ENCODE data around the gene PRKCG.

Gene PRKCG

GRCh38 chr19:53898166-53898565 lies 16.2 kb downstream of the PRKCG start:
- no peak for DNase-seq (ENCODE audit: low read depth, low spot score)

- DNase-seq (ENCODE audit: low read depth, low spot score), result peak; percentile 98
Measured at GRCh38 chr19:53898636-53899341, 16.8 kb downstream of the PRKCG start.

GRCh38 chr19:53900191-53900860 lies 18.3 kb downstream of the PRKCG start:
- DNase-seq (ENCODE audit: low read depth, low spot score), result no peak

- peak; percentile 69 for DNase-seq (ENCODE audit: low read depth, low spot score)
Measured at GRCh38 chr19:53903055-53903680, 21.2 kb downstream of the PRKCG start.

GRCh38 chr19:53904909-53905308 lies 22.9 kb downstream of the PRKCG start:
- no peak for DNase-seq (ENCODE audit: low read depth, low spot score)

GRCh38 chr19:53905787-53906186 lies 23.8 kb downstream of the PRKCG start:
- no peak for DNase-seq (ENCODE audit: low read depth, low spot score)

- peak; percentile 48 for DNase-seq (ENCODE audit: low read depth, low spot score)
Measured at GRCh38 chr19:53906211-53907192, 24.5 kb downstream of the PRKCG start.

GRCh38 chr19:53907193-53907581 lies 25.2 kb downstream of the PRKCG start:
- peak; percentile 28 for DNase-seq (ENCODE audit: low read depth, low spot score)

- no peak for DNase-seq (ENCODE audit: low read depth, low spot score)
Measured at GRCh38 chr19:53907690-53908089, 25.7 kb downstream of the PRKCG start.

GRCh38 chr19:53908106-53908934 lies 26.3 kb downstream of the PRKCG start:
- DNase-seq (ENCODE audit: low read depth, low spot score), result peak; percentile 83

- DNase-seq (ENCODE audit: low read depth, low spot score), result no peak
Measured at GRCh38 chr19:53908935-53909415, 27.0 kb downstream of the PRKCG start, which contains the start of gene CACNG7. Gene CACNG7, plus strand, starts transcription at chr19:53909278. Its CDS starts 3,554 bp downstream, at chr19:53912832.

- DNase-seq (ENCODE audit: low read depth, low spot score), result no peak
Measured at GRCh38 chr19:53909471-53910169, 27.6 kb downstream of the PRKCG start.

- no peak for DNase-seq (ENCODE audit: low read depth, low spot score)
Measured at GRCh38 chr19:53910170-53910518, 28.1 kb downstream of the PRKCG start.

- peak; percentile 81 for DNase-seq (ENCODE audit: low read depth, low spot score)
Measured at GRCh38 chr19:53912653-53913052, 30.7 kb downstream of the PRKCG start.

GRCh38 chr19:53915000-53915399 lies 33.0 kb downstream of the PRKCG start:
- peak; percentile 85 for DNase-seq (ENCODE audit: low read depth, low spot score)

GRCh38 chr19:53916004-53916403 lies 34.0 kb downstream of the PRKCG start:
- no peak for DNase-seq (ENCODE audit: low read depth, low spot score)

GRCh38 chr19:53917356-53917755 lies 35.4 kb downstream of the PRKCG start:
- no peak for DNase-seq (ENCODE audit: low read depth, low spot score)

- peak; percentile 80 for DNase-seq (ENCODE audit: low read depth, low spot score)
Measured at GRCh38 chr19:53927739-53928138, 45.7 kb downstream of the PRKCG start.

GRCh38 chr19:53936029-53936428 lies 54.0 kb downstream of the PRKCG start:
- no peak for DNase-seq (ENCODE audit: low read depth, low spot score)

Data from ELF-1 (cell line).